Breast epithelium (tissue), 4 donors: ENCODE data around the gene SLC10A6. TPM values are rescaled to one million over a fixed set of nuclear protein-coding genes. Genes with fewer than 3 reads are reported as not detected.

Experiments used
- DNase-seq, 2 donors: peaks; one replicate each; pipeline ENCODE4 v3.0.0-alpha.2; 2019; ENCODE audit warnings: low spot score in 2 of 2
- H3K27ac ChIP-seq, 2 donors: fragments of 200-600 bp; sonication (generic) in 1 of 2; one replicate each; pipeline ENCODE4 v1.5.1; 2016 to 2019; ENCODE audit warnings: mild to moderate bottlenecking in 1 of 2
- H3K27me3 ChIP-seq, 2 donors: fragments of 200-600 bp; sonication (generic) in 1 of 2; one replicate each; pipeline versions ENCODE4 v1.5.1 to v1.6.0; 2017 to 2019; ENCODE audit warnings: control low read depth in 1 of 2, mild to moderate bottlenecking in 1 of 2
- H3K36me3 ChIP-seq: fragments of 200-600 bp; one replicate; pipeline ENCODE4 v1.5.1; 2019
- H3K4me1 ChIP-seq, 2 donors: fragments of 200-600 bp; sonication (generic); one replicate each; pipeline ENCODE4 v1.5.1; 2016 to 2019; ENCODE audit warnings: control low read depth in 1 of 2
- H3K4me3 ChIP-seq, 3 donors: fragments of 200-600 bp; sonication (generic); 1 replicate in 2 of 3; 2 replicates in 1 of 3; pipeline ENCODE4 v1.5.1; 2016 to 2019; ENCODE audit warnings: mild to moderate bottlenecking in 3 of 3, moderate library complexity in 2 of 3
- H3K9me3 ChIP-seq, 2 donors: fragments of 200-600 bp; sonication (generic) in 1 of 2; one replicate each; pipeline ENCODE4 v1.5.1; 2016 to 2019; ENCODE audit warnings: control low read depth in 1 of 2
- POLR2A ChIP-seq: fragments of 450-650 bp; IDR thresholded peaks from one replicate; pipeline ENCODE4 v1.6.1; 2016; ENCODE audit warnings: antibody characterized with exemption, mild to moderate bottlenecking, moderate library complexity
- POLR2AphosphoS5 ChIP-seq, 3 donors: sonication (generic); formaldehyde crosslinking; IDR thresholded peaks; one replicate each; pipeline ENCODE4 v1.6.1; 2017; ENCODE audit warnings: antibody characterized with exemption in 3 of 3
- intact Hi-C: fragments of 100-400 bp; cut with DNase I; formaldehyde crosslinking; loops from one replicate; pipeline ENCODE4 v1.15.1; 2023; ENCODE audit warnings: low total_unique reads
- total RNA-seq, 3 donors: library from RNA; depleted of rRNA; stranded (reverse); fragments of >200 nt; gene quantifications; one replicate each; pipeline ENCODE4 v1.1.0, GENCODE V29; 2016
- TF ChIP-seq, protein P1 (sequence below), 3 donors: fragments of 450-650 bp; IDR thresholded peaks; one replicate each; pipeline ENCODE4 v1.5.1; 2016 to 2017; ENCODE audit warnings: antibody characterized with exemption in 3 of 3, mild to moderate bottlenecking in 3 of 3, moderate library complexity in 3 of 3

The SLC10A6 gene
- total RNA-seq, 3 donors from 2014 or later = 4.0 to 5.9 (median 4.6) TPM

GRCh38 chr4:86894455-86894854 is 45.3 kb upstream of the SLC10A6 start:
- Histone ChIP-seq H3K9me3 (no peaks in the 10 kb centered on the region), H3K27me3 (no peaks in the 10 kb centered on the region), H3K4me3 (no peak overlapping the region), H3K27ac (peak overlapping the region in 1 of 2 donors; percentile 2), H3K4me1 (no peaks in the 10 kb centered on the region), H3K36me3 (no peaks in the 10 kb centered on the region)
- intact Hi-C loops = loop anchor here (2.0 kb wide), 1 partner anchor 396 kb away; no protein-coding TSS in a partner anchor
- no peak for DNase-seq
- TF ChIP-seq POLR2AphosphoS5 (IDR thresholded peaks at IDR 0.05) (no peak), POLR2A (no peak)
- TF ChIP-seq, protein P1, sequence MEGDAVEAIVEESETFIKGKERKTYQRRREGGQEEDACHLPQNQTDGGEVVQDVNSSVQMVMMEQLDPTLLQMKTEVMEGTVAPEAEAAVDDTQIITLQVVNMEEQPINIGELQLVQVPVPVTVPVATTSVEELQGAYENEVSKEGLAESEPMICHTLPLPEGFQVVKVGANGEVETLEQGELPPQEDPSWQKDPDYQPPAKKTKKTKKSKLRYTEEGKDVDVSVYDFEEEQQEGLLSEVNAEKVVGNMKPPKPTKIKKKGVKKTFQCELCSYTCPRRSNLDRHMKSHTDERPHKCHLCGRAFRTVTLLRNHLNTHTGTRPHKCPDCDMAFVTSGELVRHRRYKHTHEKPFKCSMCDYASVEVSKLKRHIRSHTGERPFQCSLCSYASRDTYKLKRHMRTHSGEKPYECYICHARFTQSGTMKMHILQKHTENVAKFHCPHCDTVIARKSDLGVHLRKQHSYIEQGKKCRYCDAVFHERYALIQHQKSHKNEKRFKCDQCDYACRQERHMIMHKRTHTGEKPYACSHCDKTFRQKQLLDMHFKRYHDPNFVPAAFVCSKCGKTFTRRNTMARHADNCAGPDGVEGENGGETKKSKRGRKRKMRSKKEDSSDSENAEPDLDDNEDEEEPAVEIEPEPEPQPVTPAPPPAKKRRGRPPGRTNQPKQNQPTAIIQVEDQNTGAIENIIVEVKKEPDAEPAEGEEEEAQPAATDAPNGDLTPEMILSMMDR (IDR thresholded peaks at IDR 0.05) = no peak

DNA sequence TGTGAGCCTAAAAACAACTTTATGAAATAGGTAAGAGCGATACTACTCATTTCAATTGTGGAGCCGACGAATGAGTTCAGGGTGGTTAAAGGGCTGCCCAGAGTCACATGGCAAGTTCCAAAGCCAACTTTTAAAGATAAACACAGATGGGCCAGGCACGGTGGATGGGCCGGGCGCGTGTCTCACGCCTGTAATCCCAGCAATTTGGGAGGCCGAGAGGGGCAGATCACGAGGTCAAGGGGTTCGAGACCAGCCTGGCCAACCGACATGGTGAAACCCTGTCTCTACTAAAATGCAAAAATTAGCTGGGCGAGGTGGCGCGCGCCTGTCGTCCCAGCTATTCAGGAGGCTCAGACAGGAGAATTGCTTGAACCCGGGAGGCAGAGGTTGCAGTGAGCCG is 44.0 kb upstream of the SLC10A6 start:
- peak overlapping the region in 2 of 3 donors; percentile 73 to 91 for H3K4me3 ChIP-seq
- intact Hi-C loops = no loop called here
- peak overlapping the region; percentile 92 to 99 for H3K27ac ChIP-seq
- H3K9me3 ChIP-seq = no peaks in the 10 kb centered on the region
- TF ChIP-seq, protein P1 (IDR thresholded peaks at IDR 0.05) = no peak
- no peak for TF ChIP-seq POLR2A
- TF ChIP-seq POLR2AphosphoS5 (IDR thresholded peaks at IDR 0.05) = no peak
- H3K27me3 ChIP-seq = no peaks in the 10 kb centered on the region
- H3K4me1 ChIP-seq = no peaks in the 10 kb centered on the region
- no peaks in the 10 kb centered on the region for H3K36me3 ChIP-seq
- no peak for DNase-seq

DNA sequence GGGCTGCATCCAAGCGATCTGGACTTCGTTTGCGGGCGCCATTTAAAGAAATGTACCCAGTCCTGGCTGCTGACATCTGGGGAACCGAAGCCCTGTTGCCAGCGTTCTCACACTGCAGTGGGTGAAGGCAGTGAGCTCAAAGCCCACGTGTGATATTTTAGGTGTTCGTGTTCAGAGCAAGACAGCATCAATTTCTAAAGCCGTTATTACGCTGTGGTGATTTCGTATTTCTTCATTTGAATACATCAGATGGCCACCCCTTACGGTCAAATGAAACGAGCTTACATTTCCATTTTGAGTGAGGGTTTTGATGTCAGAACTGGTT is 43.4 kb upstream of the SLC10A6 start:
- intact Hi-C loops = no loop called here
- H3K9me3 ChIP-seq = no peaks in the 10 kb centered on the region
- TF ChIP-seq POLR2A = no peak
- TF ChIP-seq, protein P1 (IDR thresholded peaks at IDR 0.05) = no peak
- no peak for TF ChIP-seq POLR2AphosphoS5 (IDR thresholded peaks at IDR 0.05)
- H3K4me1 ChIP-seq = no peaks in the 10 kb centered on the region
- peak overlapping the region; percentile 73 to 91 (median 87) for H3K4me3 ChIP-seq
- H3K27me3 ChIP-seq = no peaks in the 10 kb centered on the region
- peak overlapping the region; percentile 92 to 99 for H3K27ac ChIP-seq
- no peak for DNase-seq
- no peaks in the 10 kb centered on the region for H3K36me3 ChIP-seq

DNA sequence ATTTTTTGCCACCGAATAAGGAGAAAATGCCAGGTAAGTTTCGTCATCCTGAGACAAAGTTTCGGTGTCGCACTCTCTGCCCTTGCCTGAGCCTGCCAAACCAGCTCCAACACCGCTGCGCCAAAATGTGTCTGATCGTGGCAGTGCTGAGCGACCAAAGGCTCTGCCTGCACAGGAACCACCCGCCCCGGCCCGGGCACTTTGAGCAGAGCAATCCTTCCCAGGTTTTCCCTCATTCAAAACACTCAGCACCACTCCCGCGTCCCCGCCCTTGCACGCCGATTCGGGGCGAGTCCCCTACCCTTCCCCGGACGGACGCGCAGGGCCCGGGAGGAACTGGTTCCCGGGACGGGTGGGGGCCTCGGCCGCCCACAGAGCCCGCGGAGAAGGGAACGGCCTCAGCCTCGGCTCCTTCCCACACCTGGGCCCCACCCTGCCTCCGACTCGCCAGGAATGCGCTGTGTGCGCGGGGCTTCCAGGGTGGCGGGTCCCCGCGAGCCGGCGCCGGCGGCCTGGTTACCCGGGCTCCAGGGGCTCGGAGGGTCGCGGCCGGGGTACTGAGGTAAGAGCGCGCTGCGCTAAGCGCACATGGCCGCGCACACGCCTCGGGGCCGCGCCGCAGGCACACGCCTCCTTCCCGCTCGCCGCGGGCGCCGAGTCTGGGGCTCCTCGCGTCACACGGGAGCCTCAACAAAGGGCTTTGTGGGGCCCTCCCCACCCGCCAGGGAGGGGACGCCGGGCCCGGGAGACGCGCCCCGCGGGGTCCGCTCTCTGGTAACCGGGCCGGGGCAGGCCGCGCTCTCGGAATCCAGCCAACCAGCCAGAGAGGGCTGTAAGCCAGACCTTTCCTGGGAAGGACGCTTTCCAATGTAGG is 42.8 kb upstream of the SLC10A6 start, which contains the start of gene C4orf36:
Gene C4orf36 (minus strand): TSS at position 661 of the 874 bp plus-strand sequence. CDS start 902 bp downstream, outside the sequence.
- Histone ChIP-seq H3K27ac (peak within 1 kb of the TSS; percentile 92 to 99), H3K27me3 (no peaks in the 10 kb centered on the region), H3K9me3 (no peaks in the 10 kb centered on the region), H3K4me3 (peak within 1 kb of the TSS; percentile 73 to 91 (median 87)), H3K4me1 (no peaks in the 10 kb centered on the region), H3K36me3 (no peaks in the 10 kb centered on the region)
- DNase-seq = peak; percentile 86 to 87
- intact Hi-C loops = no loop called here
- TF ChIP-seq POLR2AphosphoS5 (IDR thresholded peaks at IDR 0.05) (peak; percentile 42 to 68 (median 57)), POLR2A (peak; percentile 36)
- TF ChIP-seq, protein P1 (IDR thresholded peaks at IDR 0.05) = no peak

DNA sequence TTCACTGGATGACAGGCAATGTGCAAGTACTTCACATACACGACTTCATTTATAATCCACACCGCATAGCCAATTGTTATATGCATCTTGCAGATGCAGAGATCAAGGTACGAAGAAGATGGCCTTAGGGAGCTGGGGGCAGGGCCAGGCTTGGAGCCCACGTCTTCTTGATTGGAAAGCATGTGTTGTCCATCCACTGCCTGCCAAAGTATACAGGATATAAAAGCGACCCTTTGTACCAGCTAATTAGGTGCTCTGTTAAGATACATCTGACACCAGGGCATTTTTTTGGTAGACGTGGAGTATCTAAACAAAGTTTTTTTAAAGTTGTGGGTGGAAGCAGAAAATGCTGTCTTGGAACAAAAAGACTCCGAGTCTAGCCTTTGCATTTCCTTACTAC is 41.6 kb upstream of the SLC10A6 start:
- H3K27ac ChIP-seq = peak overlapping the region; percentile 92 to 99
- intact Hi-C loops = no loop called here
- TF ChIP-seq POLR2AphosphoS5 (IDR thresholded peaks at IDR 0.05) (peak in 1 of 3 donors; percentile 26), POLR2A (no peak)
- TF ChIP-seq, protein P1 (IDR thresholded peaks at IDR 0.05) = no peak

More for the DNA sequence above, 41.6 kb upstream of the SLC10A6 start:
- no peaks in the 10 kb centered on the region for H3K36me3 ChIP-seq
- DNase-seq = no peak
- H3K4me3 ChIP-seq = peak overlapping the region in 2 of 3 donors; percentile 73 to 91
- no peaks in the 10 kb centered on the region for H3K4me1 ChIP-seq
- no peaks in the 10 kb centered on the region for H3K9me3 ChIP-seq
- no peaks in the 10 kb centered on the region for H3K27me3 ChIP-seq
